Kidney tubule cell (primary cell): Measurements from ENCODE around the gene PRDX3.
A peak's percentile ranks its signal among the peaks of the same experiment; 100 is the strongest.
"Not testable (repeated sequence)": the region's sequence is repeated elsewhere in the genome, so short reads cannot be mapped to it uniquely, and the experiment has no call there.

Experiments used
- DNase-seq: peaks from one replicate; pipeline ENCODE4 v3.0.0-alpha.2; 2018; ENCODE audit warnings: low spot score

The PRDX3 gene

GRCh38 chr10:119165171-119166117, 13.2 kb downstream of the PRDX3 start, which contains the start of gene SFXN4:
TSS of gene SFXN4 (minus strand) at chr10:119165714. CDS start at chr10:119165647, 67 bp downstream.
- peak; percentile 75 for DNase-seq

- no peak for DNase-seq
Measured at GRCh38 chr10:119162452-119163092, 16.0 kb downstream of the PRDX3 start.

DNA sequence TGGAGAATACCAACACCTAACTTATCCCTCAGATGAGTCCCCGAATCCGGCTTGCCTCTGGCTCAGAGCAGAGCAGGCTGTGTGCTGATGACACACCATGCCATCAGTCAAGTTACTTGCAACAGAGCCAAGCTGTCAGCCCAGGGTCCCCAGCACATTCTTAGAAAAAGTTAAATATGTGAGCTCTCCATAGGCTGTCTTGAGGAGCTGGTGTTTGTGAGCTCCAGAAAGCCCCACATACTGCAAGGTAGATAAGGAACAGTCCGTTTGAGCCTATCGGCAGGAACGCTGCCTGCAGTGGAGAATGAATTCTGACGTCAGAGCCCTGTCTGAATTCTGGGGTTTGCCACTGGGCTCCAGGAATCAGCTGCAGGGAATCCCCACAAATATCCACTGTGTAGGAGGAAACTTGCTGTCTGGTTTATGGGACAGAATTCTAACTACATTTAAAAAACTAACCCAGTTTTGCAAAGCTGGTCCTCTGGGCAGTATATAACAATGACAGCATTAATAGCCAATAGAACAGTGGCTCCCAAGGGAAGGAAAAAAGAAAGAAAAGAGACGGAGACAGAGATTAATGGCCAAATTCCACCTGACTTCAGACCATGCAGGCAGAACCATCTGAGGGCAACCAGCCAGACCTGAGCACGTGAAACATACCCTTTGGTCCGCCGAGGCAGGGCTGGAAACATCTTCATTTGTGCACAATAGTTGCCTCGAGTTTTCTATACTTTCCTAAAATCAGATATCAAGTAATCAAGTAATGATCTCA, 16.7 kb downstream of the PRDX3 start:
- DNase-seq: peak; percentile 57

DNA sequence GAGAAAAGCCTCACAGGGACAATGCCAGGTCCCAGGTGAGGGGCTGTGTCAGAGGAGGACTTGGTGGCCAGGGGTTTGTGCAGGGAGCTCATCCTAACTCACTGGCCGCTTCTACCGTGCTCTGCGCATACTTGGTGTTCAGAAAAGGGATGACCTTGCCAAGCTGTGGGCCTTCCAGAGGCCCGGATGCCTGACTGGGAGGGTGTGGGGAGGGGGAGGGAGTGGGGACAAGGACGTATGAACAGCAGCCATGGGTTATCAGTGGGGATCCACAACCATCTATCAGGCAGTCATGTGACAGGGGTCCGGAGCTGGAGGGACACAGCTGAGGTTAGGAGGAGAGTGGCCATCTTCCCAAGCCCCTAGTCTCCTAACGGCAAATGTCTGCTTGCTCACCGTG, 19.3 kb downstream of the PRDX3 start:
- DNase-seq: no peak

DNA sequence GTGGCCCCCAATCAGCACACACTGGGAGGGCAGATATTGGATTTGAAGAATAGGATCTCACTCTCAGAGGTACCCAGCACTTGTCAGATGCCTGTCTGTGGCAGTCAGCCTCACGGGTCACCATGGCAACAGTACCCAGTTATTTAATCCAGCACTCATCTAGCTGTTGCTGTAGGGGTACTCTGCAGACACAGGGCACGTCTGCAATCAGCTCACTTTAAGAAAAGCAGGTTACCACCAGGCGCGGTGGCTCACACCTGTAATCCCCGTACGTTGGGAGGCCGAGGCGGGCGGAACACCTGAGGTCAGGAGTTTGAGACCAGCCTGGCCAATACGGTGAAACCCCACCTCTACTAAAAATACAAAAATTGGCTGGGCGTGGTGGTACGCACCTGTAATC, 25.0 kb downstream of the PRDX3 start:
- DNase-seq: no peak

- DNase-seq: no peak
Measured at GRCh38 chr10:119153041-119153440, 25.6 kb downstream of the PRDX3 start.

DNA sequence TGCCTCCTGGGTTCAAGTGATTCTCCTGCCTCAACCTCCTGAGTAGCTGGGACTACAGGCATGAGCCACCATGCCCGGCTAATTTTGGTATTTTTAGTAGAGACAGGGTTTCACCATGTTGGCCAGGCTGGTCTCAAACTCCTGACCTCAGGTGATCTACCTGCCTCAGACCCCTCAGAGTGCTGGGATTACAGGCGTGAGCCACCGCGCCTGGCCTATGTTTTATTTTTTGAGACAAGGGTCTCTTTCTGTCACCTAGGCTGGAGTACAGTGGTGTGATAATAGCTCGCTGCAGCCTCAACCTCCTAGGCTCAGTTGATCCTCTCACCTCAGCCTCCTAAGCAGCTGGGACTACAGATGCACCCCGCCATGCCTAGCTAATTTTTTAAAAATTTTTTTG, 27.0 kb downstream of the PRDX3 start:
- not testable (repeated sequence) for DNase-seq

GRCh38 chr10:119149729-119150128, 28.9 kb downstream of the PRDX3 start:
- DNase-seq: no peak

DNA sequence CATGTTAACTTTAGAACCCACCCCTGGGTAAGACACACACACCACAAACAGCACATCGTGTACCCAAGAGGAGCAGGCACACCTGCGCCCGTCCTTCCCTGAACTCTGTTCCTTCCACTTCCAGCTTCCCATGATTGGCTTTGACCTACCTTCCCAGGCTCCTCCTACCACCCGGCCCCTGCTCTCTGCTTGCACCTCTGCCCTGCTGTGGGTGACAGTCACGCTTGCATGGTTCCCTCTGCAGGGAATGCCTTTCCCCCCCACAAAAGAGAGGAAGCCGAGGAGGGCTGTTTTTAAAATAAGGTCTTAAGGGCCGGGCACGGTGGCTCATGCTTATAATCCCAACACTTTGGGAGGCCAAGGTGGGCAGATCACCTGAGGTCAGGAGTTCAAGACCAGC, 29.5 kb downstream of the PRDX3 start:
- DNase-seq: no peak

DNA sequence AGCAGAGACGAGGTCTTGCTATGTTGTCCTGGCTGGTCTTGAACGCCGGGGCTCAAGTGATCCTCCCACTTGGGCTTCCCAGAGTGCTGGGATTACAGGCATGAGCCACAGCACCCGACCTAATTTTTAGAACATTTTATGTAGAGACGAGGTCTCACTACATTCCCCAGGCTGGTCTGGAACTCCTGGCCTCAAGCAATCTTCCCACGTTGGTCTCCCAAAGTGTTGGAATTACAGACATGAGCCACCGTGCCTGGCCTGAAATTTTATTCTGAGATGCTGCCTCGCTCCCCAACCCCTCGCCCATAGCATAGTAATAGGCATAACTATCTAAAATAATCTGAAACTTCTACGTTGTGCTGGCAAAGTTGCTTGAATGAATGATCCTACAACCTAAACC, 35.0 kb downstream of the PRDX3 start:
- no peak for DNase-seq

DNA sequence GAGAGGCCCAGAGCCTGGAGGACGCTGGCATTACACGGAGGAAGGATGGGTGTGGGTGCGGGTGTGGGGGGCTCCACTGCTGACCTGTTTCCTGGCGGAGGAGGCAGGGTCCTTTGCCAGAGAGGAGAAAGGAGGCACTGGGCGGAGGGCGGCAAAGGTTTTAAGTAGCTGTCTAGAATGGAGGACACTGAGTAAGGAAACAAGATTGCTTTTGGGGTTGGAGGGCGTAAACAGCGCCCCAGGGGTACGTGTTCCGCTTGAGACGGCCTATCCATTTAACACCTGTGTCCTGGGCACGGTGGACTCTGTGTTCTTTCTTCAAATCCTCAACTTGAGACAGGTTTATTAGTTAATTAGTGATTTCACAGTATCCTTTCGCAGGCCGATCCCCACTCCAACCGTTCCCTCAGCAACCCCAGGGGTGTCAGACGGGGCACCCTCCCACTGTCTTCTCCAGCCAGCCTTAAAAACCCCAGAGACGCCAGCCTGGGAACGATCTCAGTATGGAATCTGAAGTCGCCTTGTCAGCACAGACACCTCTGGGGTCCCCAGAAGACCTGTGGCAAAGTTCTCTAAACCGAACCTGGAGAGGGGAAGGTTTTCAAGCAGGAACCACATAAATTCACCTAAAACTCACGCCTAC, 37.9 kb downstream of the PRDX3 start:
- DNase-seq: no peak

DNA sequence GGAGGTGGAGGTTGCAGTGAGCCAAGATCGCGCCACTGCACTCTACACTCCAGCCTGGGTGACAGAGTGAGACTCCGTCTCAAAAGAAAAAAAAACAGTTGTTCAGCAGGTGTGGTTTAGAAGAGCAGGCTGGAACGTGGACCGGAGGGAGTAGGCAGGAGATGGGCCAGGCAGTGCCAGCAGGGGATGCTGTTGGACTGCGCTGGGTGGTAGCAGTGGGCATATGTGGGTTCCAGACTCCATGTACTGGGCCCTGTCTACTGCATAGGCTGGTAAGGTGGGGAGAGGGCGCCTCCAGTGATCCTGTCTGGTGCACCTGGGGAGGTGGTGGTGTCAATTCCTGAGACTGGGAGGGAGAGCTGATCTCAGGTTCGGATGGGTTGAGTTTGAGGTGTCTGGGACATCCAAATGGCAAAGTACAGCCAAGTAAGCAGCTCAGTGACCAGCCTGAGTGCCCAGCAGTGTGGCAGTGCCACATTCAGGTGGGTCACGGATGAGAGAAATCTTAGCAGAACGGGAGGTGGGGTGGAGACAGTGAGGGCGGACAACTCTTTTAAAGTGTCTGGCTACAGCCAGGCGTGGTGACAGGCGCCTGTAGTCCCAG, 39.0 kb downstream of the PRDX3 start:
- peak; percentile 28 for DNase-seq

DNA sequence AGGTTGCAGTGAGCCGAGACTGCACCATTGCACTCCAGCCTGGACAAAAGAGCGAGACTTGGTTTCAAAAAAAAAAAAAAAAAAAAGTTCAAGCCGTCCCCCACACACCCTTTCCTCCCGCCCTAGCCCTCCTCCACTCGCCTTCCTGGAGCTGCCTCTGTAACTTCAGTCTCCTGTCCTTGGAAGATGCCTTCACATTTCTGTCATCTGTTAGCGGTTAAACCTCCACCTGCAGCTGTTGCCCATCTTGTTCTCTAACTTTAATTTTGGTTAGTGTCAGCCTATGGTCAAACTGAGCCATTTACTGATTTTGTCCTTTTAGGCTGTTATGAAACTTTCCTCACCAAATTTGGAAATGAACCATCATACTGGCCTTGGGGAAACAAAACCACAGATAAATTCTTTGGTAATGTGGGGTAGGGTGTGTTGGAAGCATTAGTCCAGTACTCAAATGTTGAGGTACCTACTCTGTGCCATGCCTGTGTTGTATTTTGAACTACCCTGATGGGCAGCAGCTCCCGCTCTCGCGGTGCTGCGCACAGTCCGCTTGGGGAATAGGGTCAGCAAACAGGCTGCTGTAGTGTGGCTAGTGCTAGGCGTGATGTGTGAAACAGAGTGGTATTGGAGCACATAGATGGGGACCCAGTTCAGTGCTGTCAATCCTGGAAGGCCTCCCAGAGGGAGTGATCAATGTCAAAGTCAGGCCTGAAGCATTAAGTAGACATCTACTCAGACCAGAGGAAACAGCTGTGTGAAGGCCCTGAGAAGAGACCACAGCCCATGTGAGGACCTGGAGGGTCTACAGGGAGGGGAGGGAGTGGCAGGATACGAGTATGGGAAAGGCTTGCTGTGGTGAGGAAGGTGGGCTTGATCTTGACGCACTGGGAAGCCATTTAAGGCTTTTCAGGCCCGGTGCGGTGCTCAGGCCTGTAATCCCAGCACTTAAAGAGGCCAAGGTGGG, 40.0 kb downstream of the PRDX3 start:
- DNase-seq: no peak

- not testable (repeated sequence) for DNase-seq
Measured at GRCh38 chr10:119137878-119138277, 40.7 kb downstream of the PRDX3 start.

DNA sequence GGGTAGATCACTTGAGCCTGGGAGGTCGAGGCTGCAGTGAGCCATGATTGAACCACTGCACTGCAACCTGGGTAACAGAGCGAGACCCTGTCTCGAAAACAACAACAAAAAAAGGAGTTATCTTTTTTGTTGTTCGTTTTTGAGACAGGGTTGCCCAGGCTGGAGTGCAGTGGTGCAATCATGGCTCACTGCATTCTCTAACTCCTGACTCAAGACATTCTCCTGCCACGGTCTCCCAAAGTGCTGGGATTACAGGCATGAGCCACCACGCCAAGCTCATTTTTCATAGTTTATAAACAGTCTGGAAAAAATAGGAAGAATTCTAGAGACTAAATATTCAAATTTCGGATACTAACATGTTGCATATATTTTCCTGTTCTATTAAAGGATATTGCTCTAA, 42.5 kb downstream of the PRDX3 start:
- DNase-seq: no peak

GRCh38 chr10:119135513-119135881, 43.1 kb downstream of the PRDX3 start:
- DNase-seq: no peak

GRCh38 chr10:119133949-119134348, 44.7 kb downstream of the PRDX3 start:
- DNase-seq: no peak

DNA sequence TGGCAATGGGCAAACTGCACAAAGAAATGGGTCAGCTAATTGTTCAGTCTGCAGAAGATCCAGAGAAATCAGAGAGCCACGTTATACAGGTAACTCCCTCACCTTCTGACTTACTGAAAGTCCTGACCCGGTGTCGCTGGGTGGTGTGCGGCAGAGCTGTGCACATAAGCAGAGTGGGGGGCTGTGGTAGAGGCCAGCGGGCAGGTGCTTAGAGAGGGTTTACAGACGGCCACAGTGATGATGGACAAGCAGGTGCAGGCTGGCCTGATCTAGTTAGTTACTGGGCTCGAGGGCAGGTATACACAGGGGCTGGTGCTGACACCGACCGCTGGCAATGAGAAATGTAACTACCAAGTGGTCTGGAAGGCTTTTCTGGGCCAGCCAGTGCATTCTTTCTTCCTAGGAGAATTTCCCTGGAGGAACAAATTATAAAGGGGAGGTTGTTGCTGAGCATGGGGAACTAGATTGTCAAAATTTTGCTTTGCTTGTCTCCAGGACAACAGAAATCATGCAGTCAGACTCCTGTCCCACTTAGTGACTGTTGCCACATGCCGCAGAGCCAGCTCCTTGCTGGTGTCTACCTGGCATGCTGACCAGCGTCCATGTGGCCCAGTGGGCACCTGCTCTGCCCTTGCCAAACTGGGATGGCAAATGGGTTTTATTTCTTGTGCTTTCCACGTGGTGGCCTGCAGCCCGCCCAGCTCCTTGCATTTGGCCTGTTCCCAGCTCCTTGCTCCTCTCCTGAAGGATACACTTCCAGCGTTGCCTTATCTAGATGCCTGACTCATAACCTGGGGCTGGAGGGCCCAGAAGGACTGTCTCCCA, 45.9 kb downstream of the PRDX3 start:
- no peak for DNase-seq

DNA sequence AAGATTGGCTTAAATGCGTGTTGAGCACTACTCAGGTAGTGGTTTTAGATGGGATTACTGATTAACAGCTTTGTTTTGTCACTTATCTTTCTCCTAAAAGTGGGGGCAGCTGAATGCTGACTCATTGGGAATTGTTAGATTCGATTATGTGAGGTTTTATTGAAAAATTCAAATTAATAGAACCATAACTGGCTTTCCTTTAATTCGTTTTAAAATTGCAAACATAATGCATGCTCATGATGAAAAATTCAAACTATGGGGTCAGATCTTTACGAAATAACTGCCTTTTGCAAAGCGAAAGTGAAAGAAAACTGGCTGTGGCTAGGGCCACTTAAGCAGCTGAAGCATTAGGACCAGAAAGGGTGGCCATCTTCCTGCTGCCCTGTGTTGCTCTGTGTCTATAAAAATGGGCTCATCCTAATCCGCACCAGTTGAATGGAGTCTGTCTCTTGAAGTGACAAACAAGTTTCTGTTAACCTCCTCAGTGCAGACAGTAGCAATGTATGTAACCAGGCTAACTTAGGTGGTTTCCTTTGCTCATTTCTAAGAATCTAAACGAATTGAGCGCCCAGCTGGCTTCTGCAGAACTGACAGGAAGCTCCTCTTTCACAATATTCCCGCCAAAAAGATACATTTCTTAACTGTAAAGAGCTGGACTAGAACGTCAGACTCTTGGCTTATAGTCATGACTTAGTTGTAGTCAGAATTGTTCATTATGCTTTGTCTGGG, 46.9 kb downstream of the PRDX3 start:
- peak; percentile 49 for DNase-seq
